WERI-Rb-1 (cell line): ENCODE data around the gene DPP10.

Experiments used
- DNase-seq: peaks from one replicate; pipeline ENCODE4 v3.0.0-alpha.2; 2020
- H3K27ac ChIP-seq: fragments of 250-450 bp; sonication (Bioruptor Pico); 2 replicates; pipeline ENCODE4 v1.5.1; 2020; ENCODE audit warnings: mild to moderate bottlenecking, moderate library complexity
- H3K27me3 ChIP-seq: fragments of 250-450 bp; sonication (Bioruptor Pico); 2 replicates; pipeline ENCODE4 v1.5.1; 2021; ENCODE audit warnings: mild to moderate bottlenecking, low read depth, moderate library complexity; ENCODE audit not compliant: insufficient read depth, severe bottlenecking
- H3K36me3 ChIP-seq: fragments of 250-450 bp; sonication (Bioruptor Pico); 2 replicates; pipeline ENCODE4 v1.5.1; 2020; ENCODE audit warnings: mild to moderate bottlenecking, moderate library complexity
- H3K4me3 ChIP-seq: 2 replicates; pipeline ENCODE4 v1.5.1; 2011; ENCODE audit warnings: low read depth, mild to moderate bottlenecking, control low read depth, low read length
- H3K9me3 ChIP-seq: fragments of 250-450 bp; sonication (Bioruptor Pico); 2 replicates; pipeline ENCODE4 v1.5.1; 2021; ENCODE audit warnings: mild to moderate bottlenecking, moderate library complexity; ENCODE audit not compliant: severe bottlenecking
- CTCF ChIP-seq: IDR thresholded peaks from 2 replicates; pipeline ENCODE4 v1.5.1; 2011; ENCODE audit warnings: low read depth, mild to moderate bottlenecking, control low read depth, inconsistent platforms, low read length

The DPP10 gene

GRCh38 chr2:114752425-114752824 lies 310.0 kb downstream of the DPP10 start:
- TF ChIP-seq CTCF: no peak
- H3K36me3 ChIP-seq: no peaks in the 10 kb centered on the region

GRCh38 chr2:114753145-114753544 lies 310.7 kb downstream of the DPP10 start:
- no peaks in the 10 kb centered on the region for H3K9me3 ChIP-seq
- DNase-seq: no peak
- no peak overlapping the region for H3K4me3 ChIP-seq
- TF ChIP-seq CTCF: no peak
- no peak overlapping the region for H3K27ac ChIP-seq
- no peaks in the 10 kb centered on the region for H3K36me3 ChIP-seq
- H3K27me3 ChIP-seq: no peaks in the 10 kb centered on the region

More at GRCh38 chr2:114752425-114752824, 310.0 kb downstream of the DPP10 start:
- no peaks in the 10 kb centered on the region for H3K9me3 ChIP-seq
- no peaks in the 10 kb centered on the region for H3K27me3 ChIP-seq
- H3K27ac ChIP-seq: no peak overlapping the region
- no peak overlapping the region for H3K4me3 ChIP-seq
- no peak for DNase-seq

GRCh38 chr2:114754907-114755563 lies 312.6 kb downstream of the DPP10 start:
- no peaks in the 10 kb centered on the region for H3K27me3 ChIP-seq
- no peak overlapping the region for H3K27ac ChIP-seq
- no peak for TF ChIP-seq CTCF
- no peaks in the 10 kb centered on the region for H3K36me3 ChIP-seq
- no peak for DNase-seq
- no peak overlapping the region for H3K4me3 ChIP-seq
- H3K9me3 ChIP-seq: no peaks in the 10 kb centered on the region

- Histone ChIP-seq H3K27me3 (no peaks in the 10 kb centered on the region), H3K4me3 (no peak overlapping the region), H3K9me3 (no peaks in the 10 kb centered on the region), H3K36me3 (no peaks in the 10 kb centered on the region), H3K27ac (no peak overlapping the region)
- no peak for TF ChIP-seq CTCF
- no peak for DNase-seq
These were observed 319.9 kb downstream of the DPP10 start for GRCh38 chr2:114762376-114762775.

- H3K36me3 ChIP-seq: no peaks in the 10 kb centered on the region
- no peaks in the 10 kb centered on the region for H3K9me3 ChIP-seq
- H3K4me3 ChIP-seq: no peak overlapping the region
- DNase-seq: no peak
- H3K27ac ChIP-seq: no peak overlapping the region
- no peaks in the 10 kb centered on the region for H3K27me3 ChIP-seq
- no peak for TF ChIP-seq CTCF
These were observed 320.5 kb downstream of the DPP10 start for GRCh38 chr2:114762986-114763385.

GRCh38 chr2:114769110-114769509 lies 326.7 kb downstream of the DPP10 start:
- Histone ChIP-seq H3K27ac (no peak overlapping the region), H3K36me3 (no peaks in the 10 kb centered on the region), H3K4me3 (no peak overlapping the region), H3K27me3 (no peaks in the 10 kb centered on the region), H3K9me3 (no peaks in the 10 kb centered on the region)
- DNase-seq: no peak
- TF ChIP-seq CTCF: no peak
